ENCODE measurements around the gene ST14.

DNA sequence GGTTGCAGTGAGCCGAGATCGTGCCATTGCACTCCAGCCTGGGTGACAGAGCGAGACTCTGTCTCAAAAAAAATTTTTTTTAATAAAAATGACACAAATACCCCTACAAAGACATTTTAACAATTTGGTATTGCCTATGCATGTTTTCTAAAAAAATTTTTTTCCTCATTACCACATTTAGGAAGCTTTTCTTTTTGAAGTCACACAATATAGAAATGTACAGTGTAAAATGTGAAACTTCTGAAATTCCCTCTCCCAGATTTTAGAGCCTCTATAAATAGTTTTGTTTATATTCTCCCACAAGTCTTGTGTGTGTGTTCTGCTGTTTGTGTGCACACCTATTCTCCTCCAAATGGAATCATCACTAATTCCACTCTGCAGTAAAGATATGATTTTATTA, 7.6 kb downstream of the ST14 start:
- TF ChIP-seq, protein P1, sequence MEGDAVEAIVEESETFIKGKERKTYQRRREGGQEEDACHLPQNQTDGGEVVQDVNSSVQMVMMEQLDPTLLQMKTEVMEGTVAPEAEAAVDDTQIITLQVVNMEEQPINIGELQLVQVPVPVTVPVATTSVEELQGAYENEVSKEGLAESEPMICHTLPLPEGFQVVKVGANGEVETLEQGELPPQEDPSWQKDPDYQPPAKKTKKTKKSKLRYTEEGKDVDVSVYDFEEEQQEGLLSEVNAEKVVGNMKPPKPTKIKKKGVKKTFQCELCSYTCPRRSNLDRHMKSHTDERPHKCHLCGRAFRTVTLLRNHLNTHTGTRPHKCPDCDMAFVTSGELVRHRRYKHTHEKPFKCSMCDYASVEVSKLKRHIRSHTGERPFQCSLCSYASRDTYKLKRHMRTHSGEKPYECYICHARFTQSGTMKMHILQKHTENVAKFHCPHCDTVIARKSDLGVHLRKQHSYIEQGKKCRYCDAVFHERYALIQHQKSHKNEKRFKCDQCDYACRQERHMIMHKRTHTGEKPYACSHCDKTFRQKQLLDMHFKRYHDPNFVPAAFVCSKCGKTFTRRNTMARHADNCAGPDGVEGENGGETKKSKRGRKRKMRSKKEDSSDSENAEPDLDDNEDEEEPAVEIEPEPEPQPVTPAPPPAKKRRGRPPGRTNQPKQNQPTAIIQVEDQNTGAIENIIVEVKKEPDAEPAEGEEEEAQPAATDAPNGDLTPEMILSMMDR (conservative IDR thresholded peaks at IDR 0.05), result no peak
- TF ChIP-seq EZH2 (IDR thresholded peaks at IDR 0.05; ENCODE audit: low read depth), result no peak
